Mesenchymal stem cell (in vitro differentiated cells and primary cell): ENCODE results near the gene BTD.

Experiments used
- DNase-seq: peaks from one replicate; pipeline ENCODE4 v3.0.0-alpha.2; 2013
- H2AFZ ChIP-seq: one replicate; pipeline ENCODE4 v1.6.1; 2013; ENCODE audit warnings: low read depth, mild to moderate bottlenecking, control low read depth, inconsistent platforms, low read length, moderate library complexity
- H2AK5ac ChIP-seq: 2 replicates; pipeline ENCODE4 v1.6.1; 2013; ENCODE audit warnings: low read length, moderate library complexity, mild to moderate bottlenecking, inconsistent platforms; ENCODE audit not compliant: severe bottlenecking
- H2BK120ac ChIP-seq: one replicate; pipeline ENCODE4 v1.6.1; 2013; ENCODE audit warnings: low read depth, mild to moderate bottlenecking, inconsistent platforms, low read length, moderate library complexity
- H2BK12ac ChIP-seq, 2 experiments: one replicate each; pipeline ENCODE4 v1.6.1; 2013; ENCODE audit warnings: inconsistent platforms in 2 of 2, low read length in 2 of 2, mild to moderate bottlenecking in 2 of 2, moderate library complexity in 2 of 2, control low read depth in 1 of 2
- H2BK15ac ChIP-seq: one replicate; pipeline ENCODE4 v1.6.1; 2013; ENCODE audit warnings: mild to moderate bottlenecking, low read depth, inconsistent platforms; ENCODE audit not compliant: poor library complexity, severe bottlenecking
- H2BK5ac ChIP-seq: 2 replicates; pipeline ENCODE4 v1.6.1; 2013; ENCODE audit warnings: low read depth, mild to moderate bottlenecking, low read length, control low read depth, inconsistent platforms; ENCODE audit not compliant: poor library complexity, severe bottlenecking
- H3K14ac ChIP-seq, 2 experiments: one replicate each; pipeline ENCODE4 v1.6.1; 2013; ENCODE audit warnings: inconsistent platforms in 2 of 2, low read length in 2 of 2, control low read depth in 1 of 2, mild to moderate bottlenecking in 1 of 2, moderate library complexity in 1 of 2
- H3K18ac ChIP-seq, 2 experiments: one replicate each; pipeline ENCODE4 v1.6.1; 2013; ENCODE audit warnings: inconsistent platforms in 2 of 2, low read length in 2 of 2, control low read depth in 1 of 2, low read depth in 1 of 2, mild to moderate bottlenecking in 1 of 2
- H3K23ac ChIP-seq, 2 experiments: one replicate each; pipeline ENCODE4 v1.6.1; 2013; ENCODE audit warnings: inconsistent platforms in 2 of 2, low read length in 2 of 2, mild to moderate bottlenecking in 2 of 2, moderate library complexity in 2 of 2, control low read depth in 1 of 2
- H3K27ac ChIP-seq: 2 replicates; pipeline ENCODE4 v1.5.1; 2013; ENCODE audit warnings: mild to moderate bottlenecking, moderate library complexity, low read length, control low read depth, inconsistent platforms; ENCODE audit not compliant: poor library complexity, severe bottlenecking
- H3K27me3 ChIP-seq, 2 experiments: 2 replicates each; pipeline versions ENCODE4 v1.6.1 to v1.7.0; 2013; ENCODE audit warnings: low read length in 2 of 2, mild to moderate bottlenecking in 2 of 2, moderate library complexity in 2 of 2, control low read depth in 1 of 2, inconsistent platforms in 1 of 2; ENCODE audit not compliant: control insufficient read depth in 1 of 2, insufficient read depth in 1 of 2
- H3K36me3 ChIP-seq, 2 experiments: 2 replicates each; pipeline versions ENCODE4 v1.6.1 to v1.7.0; 2013; ENCODE audit warnings: low read length in 2 of 2, control low read depth in 1 of 2, inconsistent platforms in 1 of 2, low read depth in 1 of 2, mild to moderate bottlenecking in 1 of 2; ENCODE audit not compliant: insufficient read depth in 2 of 2, control insufficient read depth in 1 of 2
- H3K4ac ChIP-seq, 2 experiments: one replicate each; pipeline ENCODE4 v1.6.1; 2013; ENCODE audit warnings: inconsistent platforms in 2 of 2, low read length in 2 of 2, mild to moderate bottlenecking in 2 of 2, moderate library complexity in 2 of 2, control low read depth in 1 of 2, low read depth in 1 of 2
- H3K4me1 ChIP-seq: 2 replicates; pipeline ENCODE4 v1.6.1; 2013; ENCODE audit warnings: low read depth, low read length, control low read depth; ENCODE audit not compliant: control insufficient read depth, insufficient read depth
- H3K4me2 ChIP-seq: 2 replicates; pipeline ENCODE4 v1.6.1; 2013; ENCODE audit warnings: low read length, mild to moderate bottlenecking, inconsistent platforms; ENCODE audit not compliant: poor library complexity, severe bottlenecking
- H3K4me3 ChIP-seq, 2 experiments: 2 replicates each; pipeline versions ENCODE4 v1.5.1 to v1.7.0; 2013; ENCODE audit warnings: low read length in 2 of 2, mild to moderate bottlenecking in 2 of 2, control low read depth in 1 of 2, low read depth in 1 of 2; ENCODE audit not compliant: insufficient read depth in 1 of 2
- H3K79me1 ChIP-seq: replicated peaks from 2 replicates; pipeline ENCODE4 v1.6.1; 2013; ENCODE audit warnings: mild to moderate bottlenecking, control low read depth, low read length, inconsistent platforms; ENCODE audit not compliant: poor library complexity, severe bottlenecking
- H3K9ac ChIP-seq: 2 replicates; pipeline ENCODE4 v1.7.0; 2013; ENCODE audit warnings: mild to moderate bottlenecking, low read length, moderate library complexity
- H3K9me3 ChIP-seq: 2 replicates; pipeline ENCODE4 v1.7.0; 2013; ENCODE audit warnings: mild to moderate bottlenecking, low read length; ENCODE audit not compliant: control insufficient read depth
- H4K8ac ChIP-seq: one replicate; pipeline ENCODE4 v1.6.1; 2013; ENCODE audit warnings: inconsistent platforms, mild to moderate bottlenecking, low read length, moderate library complexity
- H4K91ac ChIP-seq: one replicate; pipeline ENCODE4 v1.6.1; 2013; ENCODE audit warnings: mild to moderate bottlenecking, low read length, inconsistent platforms
- WGBS: methylation state at CpG from one replicate; pipeline ENCODE4 v1.1.7; 2013; ENCODE audit warnings: mixed read lengths; 5-methylcytosine and 5-hydroxymethylcytosine counted together

BTD gene

DNA sequence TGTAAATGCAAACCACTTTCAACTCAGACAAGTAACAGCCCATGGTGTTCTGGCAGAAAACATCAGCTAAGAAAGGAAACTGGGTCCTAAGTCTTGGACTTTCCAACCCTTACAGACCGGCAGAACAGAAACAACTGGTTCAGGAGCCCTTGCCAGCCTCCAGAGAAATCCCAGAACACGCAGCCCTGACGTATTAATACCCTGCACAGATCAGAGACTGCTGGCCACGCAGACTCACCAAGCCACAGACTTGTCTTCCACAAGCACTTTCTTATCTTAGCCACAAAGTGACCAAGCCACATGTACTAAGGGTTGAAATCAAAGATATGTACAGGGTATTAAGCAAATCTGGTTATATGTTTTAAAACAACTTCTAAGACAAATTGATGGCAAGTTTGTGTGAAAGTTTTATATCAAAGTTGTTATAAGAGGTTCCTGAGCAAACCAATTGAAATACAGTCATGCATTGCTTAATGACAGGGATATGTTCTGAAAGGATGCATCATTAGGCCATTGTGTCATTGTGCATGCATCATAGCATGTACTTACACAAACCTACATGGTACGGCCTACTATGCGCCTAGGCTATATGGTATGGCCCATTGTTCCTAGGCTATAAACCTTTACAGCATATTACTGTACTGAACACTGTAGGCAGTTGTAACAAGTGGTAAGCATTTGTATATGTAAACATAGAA is 36.8 kb downstream of the BTD start:
- Histone ChIP-seq H3K36me3 (peaks cover 0 to 4% of the 10 kb centered on the region in 2 experiments), H3K23ac (no peak overlapping the region), H2BK15ac (no peak overlapping the region), H3K9ac (peak overlapping the region; percentile 2), H2BK5ac (no peak overlapping the region), H3K4me2 (no peak overlapping the region), H3K79me1 (peaks cover 4% of the 10 kb centered on the region), H3K27ac (no peak overlapping the region), H3K18ac (peak overlapping the region in 1 of 2 experiments; percentile 76), H3K4me3 (no peak overlapping the region), H3K4ac (no peak overlapping the region), H3K14ac (no peak overlapping the region), H3K27me3 (no peaks in the 10 kb centered on the region), H2AFZ (no peak overlapping the region), H2AK5ac (no peak overlapping the region), H4K91ac (no peak overlapping the region), H2BK120ac (no peak overlapping the region), H4K8ac (no peak overlapping the region), H3K4me1 (peaks cover 17% of the 10 kb centered on the region), H2BK12ac (peak overlapping the region in 1 of 2 experiments; percentile 75), H3K9me3 (no peaks in the 10 kb centered on the region)
- DNase-seq: peak; percentile 73
- WGBS: 83% methylated on average over 4 of the region's 6 CpGs

DNA sequence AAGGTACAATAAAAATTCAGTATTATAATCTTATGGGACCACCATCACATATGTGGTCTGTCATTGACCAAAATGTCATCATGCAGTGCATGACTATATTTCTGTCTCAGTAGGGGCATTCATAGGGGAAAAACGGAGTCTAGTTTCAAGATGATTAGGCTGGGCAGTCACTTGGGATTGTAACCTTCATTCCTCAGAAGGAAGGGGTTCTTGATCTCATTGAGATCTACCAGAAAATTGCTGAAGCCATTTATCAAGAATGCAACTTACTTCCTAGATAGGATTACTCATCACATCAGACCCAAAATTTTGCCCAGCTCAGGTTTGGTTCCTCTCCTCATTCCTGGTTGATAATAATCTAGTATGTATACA is 37.3 kb downstream of the BTD start:
- Histone ChIP-seq H3K4me2 (no peak overlapping the region), H2AFZ (no peak overlapping the region), H3K4ac (no peak overlapping the region), H4K8ac (no peak overlapping the region), H3K79me1 (peaks cover 2% of the 10 kb centered on the region), H3K4me1 (peaks cover 17% of the 10 kb centered on the region), H3K9ac (no peak overlapping the region), H3K18ac (no peak overlapping the region), H2BK12ac (no peak overlapping the region), H3K36me3 (peaks cover 0 to 4% of the 10 kb centered on the region in 2 experiments), H3K14ac (no peak overlapping the region), H2BK15ac (no peak overlapping the region), H2BK120ac (no peak overlapping the region), H3K9me3 (no peaks in the 10 kb centered on the region), H3K4me3 (no peak overlapping the region), H2BK5ac (no peak overlapping the region), H3K27ac (no peak overlapping the region), H2AK5ac (no peak overlapping the region), H3K27me3 (no peaks in the 10 kb centered on the region), H3K23ac (no peak overlapping the region), H4K91ac (no peak overlapping the region)
- DNase-seq: no peak
- no CpG with 5 or more reads among the region's 1 CpG for WGBS

DNA sequence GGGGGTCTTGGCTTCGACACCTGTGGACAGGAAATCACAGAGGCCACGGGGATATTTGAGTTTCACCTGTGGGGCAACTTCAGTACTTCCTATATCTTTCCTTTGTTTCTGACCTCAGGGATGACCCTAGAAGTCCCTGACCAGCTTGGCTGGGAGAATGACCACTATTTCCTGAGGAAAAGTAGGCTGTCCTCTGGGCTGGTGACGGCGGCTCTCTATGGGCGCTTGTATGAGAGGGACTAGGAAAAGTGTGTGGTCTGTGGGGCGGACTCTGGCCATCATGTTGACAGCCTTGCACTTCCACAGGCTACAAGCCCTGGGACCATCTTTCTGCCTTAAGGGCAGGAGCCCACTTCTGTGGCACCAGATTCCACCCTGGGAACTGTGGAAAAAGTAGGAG is 43.7 kb downstream of the BTD start:
- H3K18ac ChIP-seq: peak overlapping the region; percentile 71 to 99
- WGBS: 80% methylated on average over 6 of the region's 6 CpGs
- peak overlapping the region; percentile 98 for H2BK120ac ChIP-seq
- no peaks in the 10 kb centered on the region for H3K9me3 ChIP-seq
- H4K8ac ChIP-seq: peak overlapping the region; percentile 94
- H3K79me1 ChIP-seq: peaks cover 4% of the 10 kb centered on the region
- peak overlapping the region; percentile 40 for H2BK15ac ChIP-seq
- H3K23ac ChIP-seq: no peak overlapping the region
- peak overlapping the region; percentile 15 to 96 for H3K4ac ChIP-seq
- H3K4me1 ChIP-seq: peaks cover 17% of the 10 kb centered on the region
- no peak overlapping the region for H3K4me3 ChIP-seq
- H3K27ac ChIP-seq: peak overlapping the region; percentile 95
- no peak overlapping the region for H3K4me2 ChIP-seq
- H2AK5ac ChIP-seq: peak overlapping the region; percentile 40
- H2BK12ac ChIP-seq: peak overlapping the region; percentile 69 to 89
- H3K36me3 ChIP-seq: peaks cover 0 to 12% of the 10 kb centered on the region in 2 experiments
- H4K91ac ChIP-seq: peak overlapping the region; percentile 83
- peak overlapping the region in 1 of 2 experiments; percentile 1 for H3K14ac ChIP-seq
- DNase-seq: peak; percentile 24
- peak overlapping the region; percentile 26 for H2BK5ac ChIP-seq
- H3K27me3 ChIP-seq: no peaks in the 10 kb centered on the region
- peak overlapping the region; percentile 81 for H3K9ac ChIP-seq
- no peak overlapping the region for H2AFZ ChIP-seq

DNA sequence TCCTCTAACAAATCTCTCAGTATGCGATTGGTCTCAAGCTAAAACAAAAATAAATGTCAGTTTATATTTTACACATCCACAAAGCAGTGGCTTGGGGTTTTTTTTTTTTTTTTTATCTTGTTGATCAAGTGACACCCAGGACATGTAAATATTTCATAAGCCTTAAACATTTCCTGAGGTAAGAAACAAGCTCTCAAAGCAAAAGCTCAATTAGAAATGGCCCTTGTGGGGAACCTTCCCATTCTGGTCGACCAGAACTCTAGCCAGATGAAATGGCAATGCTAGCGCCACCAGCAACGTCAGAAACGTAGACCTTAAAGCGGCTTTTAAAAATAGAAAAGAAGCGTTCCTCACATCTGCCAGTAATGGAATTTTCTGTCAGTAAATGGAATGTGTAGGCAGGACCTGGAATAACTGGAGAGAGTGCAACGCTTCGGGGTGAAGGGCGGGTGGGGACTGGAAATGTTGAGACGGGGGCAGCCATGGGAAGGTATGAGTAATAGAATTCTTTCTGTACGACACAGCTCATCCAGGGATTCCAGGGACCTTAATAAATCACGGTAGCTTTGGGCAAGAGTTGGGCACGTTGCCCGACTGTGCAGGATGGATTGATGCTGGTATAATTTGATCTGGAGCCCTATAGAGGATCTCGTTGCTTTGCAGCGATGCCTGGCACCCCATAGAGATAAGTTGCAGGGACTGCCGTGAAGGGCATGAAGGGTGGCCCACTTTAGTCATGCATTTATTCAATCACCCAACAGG is 44.4 kb downstream of the BTD start:
- peak overlapping the region; percentile 9 to 21 for H2BK12ac ChIP-seq
- H3K79me1 ChIP-seq: peaks cover 4% of the 10 kb centered on the region
- no peak overlapping the region for H2AK5ac ChIP-seq
- H2BK5ac ChIP-seq: peak overlapping the region; percentile 3
- H3K23ac ChIP-seq: no peak overlapping the region
- H3K18ac ChIP-seq: peak overlapping the region in 1 of 2 experiments; percentile 80
- H3K4me1 ChIP-seq: peaks cover 17% of the 10 kb centered on the region
- no peak overlapping the region for H3K14ac ChIP-seq
- H3K9me3 ChIP-seq: no peaks in the 10 kb centered on the region
- H3K36me3 ChIP-seq: peaks cover 0 to 12% of the 10 kb centered on the region in 2 experiments
- H2AFZ ChIP-seq: no peak overlapping the region
- peak overlapping the region; percentile 8 for H3K4me2 ChIP-seq
- peak overlapping the region; percentile 95 for H3K27ac ChIP-seq
- H4K91ac ChIP-seq: no peak overlapping the region
- H3K4me3 ChIP-seq: peak overlapping the region in 1 of 2 experiments; percentile 3
- H3K9ac ChIP-seq: peak overlapping the region; percentile 81
- peak; percentile 96 for DNase-seq
- H2BK15ac ChIP-seq: no peak overlapping the region
- H4K8ac ChIP-seq: peak overlapping the region; percentile 5
- peak overlapping the region; percentile 29 for H2BK120ac ChIP-seq
- H3K4ac ChIP-seq: peak overlapping the region; percentile 9 to 84
- WGBS: 4% methylated on average over 18 of the region's 18 CpGs
- no peaks in the 10 kb centered on the region for H3K27me3 ChIP-seq
